ENCODE data around the gene UROC1.

UROC1 gene

DNA sequence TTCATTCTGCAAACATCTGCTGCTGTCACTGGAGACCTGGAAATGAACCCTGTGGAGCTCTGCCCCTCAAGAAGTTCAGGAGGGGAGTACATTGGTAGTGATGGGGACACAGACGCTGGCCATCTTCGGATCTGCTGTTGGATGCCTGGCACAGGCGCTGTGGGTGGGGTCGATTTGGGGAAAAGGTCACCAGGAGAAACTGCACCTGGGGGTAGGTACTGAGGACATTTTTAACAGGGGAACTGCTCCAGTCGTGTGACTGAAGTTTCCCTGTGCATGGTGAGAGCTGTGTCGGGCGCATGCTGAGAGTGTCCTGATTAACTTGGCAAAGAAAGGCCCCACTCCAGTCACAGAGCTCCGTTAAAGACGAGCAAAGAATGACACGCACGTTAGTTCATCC lies 3.4 kb downstream of the UROC1 start:
- no peak overlapping the region for H3K4me3 ChIP-seq (ENCODE audit: insufficient read length, low read depth)
- H3K9me3 ChIP-seq (ENCODE audit: insufficient read depth, low read length) = no peaks in the 10 kb centered on the region
- H3K36me3 ChIP-seq (ENCODE audit: insufficient read depth, insufficient read length, low read length) = no peaks in the 10 kb centered on the region
- no peak for DNase-seq (ENCODE audit: low read depth, low spot score)
- no peaks in the 10 kb centered on the region for H3K27me3 ChIP-seq (ENCODE audit: insufficient read depth, insufficient read length)
- peaks cover 11% of the 10 kb centered on the region for H3K4me1 ChIP-seq (ENCODE audit: insufficient read depth, insufficient read length)
- H3K9ac ChIP-seq (ENCODE audit: insufficient read length, low read depth) = no peak overlapping the region
- TF ChIP-seq YY1 (IDR thresholded peaks at IDR 0.05; ENCODE audit: insufficient read depth, insufficient read length) (no peak), SUZ12 (IDR thresholded peaks at IDR 0.05; ENCODE audit: extremely low read depth, insufficient read depth, insufficient read length) (no peak), ZNF274 (IDR thresholded peaks at IDR 0.05; ENCODE audit: low read depth, low read length) (no peak)

- no peaks in the 10 kb centered on the region for H3K36me3 ChIP-seq (ENCODE audit: insufficient read depth, insufficient read length, low read length)
- no peaks in the 10 kb centered on the region for H3K9me3 ChIP-seq (ENCODE audit: insufficient read depth, low read length)
- H3K9ac ChIP-seq (ENCODE audit: insufficient read length, low read depth) = peak overlapping the region; percentile 43
- H3K4me3 ChIP-seq (ENCODE audit: insufficient read length, low read depth) = no peak overlapping the region
- no peak for DNase-seq (ENCODE audit: low read depth, low spot score)
- H3K27me3 ChIP-seq (ENCODE audit: insufficient read depth, insufficient read length) = no peaks in the 10 kb centered on the region
- TF ChIP-seq ZNF274 (IDR thresholded peaks at IDR 0.05; ENCODE audit: low read depth, low read length) (no peak), SUZ12 (IDR thresholded peaks at IDR 0.05; ENCODE audit: extremely low read depth, insufficient read depth, insufficient read length) (no peak), YY1 (IDR thresholded peaks at IDR 0.05; ENCODE audit: insufficient read depth, insufficient read length) (no peak)
- H3K4me1 ChIP-seq (ENCODE audit: insufficient read depth, insufficient read length) = peaks cover 11% of the 10 kb centered on the region
These were observed 4.5 kb downstream of the UROC1 start for GRCh38 chr3:126512916-126513650.

GRCh38 chr3:126512026-126512425 lies 5.5 kb downstream of the UROC1 start:
- H3K9ac ChIP-seq (ENCODE audit: insufficient read length, low read depth) = no peak overlapping the region
- H3K4me1 ChIP-seq (ENCODE audit: insufficient read depth, insufficient read length) = peaks cover 9% of the 10 kb centered on the region
- no peaks in the 10 kb centered on the region for H3K27me3 ChIP-seq (ENCODE audit: insufficient read depth, insufficient read length)
- H3K9me3 ChIP-seq (ENCODE audit: insufficient read depth, low read length) = no peaks in the 10 kb centered on the region
- H3K36me3 ChIP-seq (ENCODE audit: insufficient read depth, insufficient read length, low read length) = no peaks in the 10 kb centered on the region
- DNase-seq (ENCODE audit: low read depth, low spot score) = no peak
- no peak overlapping the region for H3K4me3 ChIP-seq (ENCODE audit: insufficient read length, low read depth)
- TF ChIP-seq ZNF274 (IDR thresholded peaks at IDR 0.05; ENCODE audit: low read depth, low read length) (no peak), SUZ12 (IDR thresholded peaks at IDR 0.05; ENCODE audit: extremely low read depth, insufficient read depth, insufficient read length) (no peak), YY1 (IDR thresholded peaks at IDR 0.05; ENCODE audit: insufficient read depth, insufficient read length) (no peak)

DNA sequence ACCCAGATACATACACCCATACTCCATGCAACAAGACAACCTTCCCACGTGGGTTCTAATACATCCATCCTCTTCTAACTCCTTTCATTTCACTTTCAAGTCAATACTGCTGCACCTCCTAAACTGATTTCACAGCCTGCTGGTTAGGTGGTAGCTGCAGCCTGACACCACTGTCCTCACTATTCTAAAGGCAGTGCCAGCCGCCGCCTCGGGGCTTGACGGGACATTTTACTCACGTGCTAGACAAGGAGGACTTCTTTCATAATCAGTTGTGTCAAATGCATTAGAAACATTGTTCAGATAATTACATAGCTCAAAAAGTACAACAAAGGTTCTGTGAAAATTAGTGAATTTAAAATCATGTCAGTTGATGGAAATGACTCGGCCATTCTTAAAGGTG lies 6.3 kb downstream of the UROC1 start:
- Histone ChIP-seq H3K27me3 (ENCODE audit: insufficient read depth, insufficient read length) (no peaks in the 10 kb centered on the region), H3K4me3 (ENCODE audit: insufficient read length, low read depth) (no peak overlapping the region), H3K9me3 (ENCODE audit: insufficient read depth, low read length) (no peaks in the 10 kb centered on the region), H3K4me1 (ENCODE audit: insufficient read depth, insufficient read length) (peaks cover 9% of the 10 kb centered on the region), H3K9ac (ENCODE audit: insufficient read length, low read depth) (no peak overlapping the region), H3K36me3 (ENCODE audit: insufficient read depth, insufficient read length, low read length) (no peaks in the 10 kb centered on the region)
- no peak for DNase-seq (ENCODE audit: low read depth, low spot score)
- no peak for TF ChIP-seq ZNF274 (IDR thresholded peaks at IDR 0.05; ENCODE audit: low read depth, low read length)
- no peak for TF ChIP-seq SUZ12 (IDR thresholded peaks at IDR 0.05; ENCODE audit: extremely low read depth, insufficient read depth, insufficient read length)
- no peak for TF ChIP-seq YY1 (IDR thresholded peaks at IDR 0.05; ENCODE audit: insufficient read depth, insufficient read length)

DNA sequence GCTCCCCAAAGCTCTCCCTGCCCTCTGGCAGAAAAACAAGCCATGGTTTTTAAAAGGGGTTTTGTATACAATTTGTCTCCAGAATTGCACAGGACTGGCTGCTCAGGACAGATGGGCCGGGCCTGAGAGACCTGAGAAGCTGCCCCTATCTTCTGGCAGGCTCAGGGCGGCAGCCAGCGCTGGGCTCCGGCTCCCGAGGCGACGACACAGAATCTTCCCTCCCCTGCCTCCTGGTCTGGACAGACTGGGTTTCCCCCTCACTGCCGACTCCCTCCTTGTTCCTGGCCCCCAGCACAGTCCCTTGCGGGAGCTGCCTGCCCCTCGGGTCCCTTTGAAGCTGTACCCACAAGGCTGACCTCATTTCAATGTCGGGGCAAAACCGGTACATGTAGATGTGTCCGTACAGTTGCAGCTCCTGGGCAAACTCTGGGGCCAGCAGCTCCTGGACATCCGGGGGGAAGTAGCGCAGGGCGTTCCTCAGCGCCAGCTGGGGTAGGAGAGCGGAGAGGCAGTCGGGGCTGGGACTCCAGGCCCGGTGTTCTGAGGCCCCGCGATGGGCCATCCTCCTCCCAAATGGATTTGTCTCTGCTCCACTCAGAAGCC lies 7.2 kb downstream of the UROC1 start:
- no peaks in the 10 kb centered on the region for H3K36me3 ChIP-seq (ENCODE audit: insufficient read depth, insufficient read length, low read length)
- no peak overlapping the region for H3K4me3 ChIP-seq (ENCODE audit: insufficient read length, low read depth)
- no peak for DNase-seq (ENCODE audit: low read depth, low spot score)
- TF ChIP-seq SUZ12 (IDR thresholded peaks at IDR 0.05; ENCODE audit: extremely low read depth, insufficient read depth, insufficient read length) (no peak), YY1 (IDR thresholded peaks at IDR 0.05; ENCODE audit: insufficient read depth, insufficient read length) (no peak), ZNF274 (IDR thresholded peaks at IDR 0.05; ENCODE audit: low read depth, low read length) (no peak)
- no peak overlapping the region for H3K9ac ChIP-seq (ENCODE audit: insufficient read length, low read depth)
- peaks cover 9% of the 10 kb centered on the region for H3K4me1 ChIP-seq (ENCODE audit: insufficient read depth, insufficient read length)
- no peaks in the 10 kb centered on the region for H3K27me3 ChIP-seq (ENCODE audit: insufficient read depth, insufficient read length)
- no peaks in the 10 kb centered on the region for H3K9me3 ChIP-seq (ENCODE audit: insufficient read depth, low read length)

DNA sequence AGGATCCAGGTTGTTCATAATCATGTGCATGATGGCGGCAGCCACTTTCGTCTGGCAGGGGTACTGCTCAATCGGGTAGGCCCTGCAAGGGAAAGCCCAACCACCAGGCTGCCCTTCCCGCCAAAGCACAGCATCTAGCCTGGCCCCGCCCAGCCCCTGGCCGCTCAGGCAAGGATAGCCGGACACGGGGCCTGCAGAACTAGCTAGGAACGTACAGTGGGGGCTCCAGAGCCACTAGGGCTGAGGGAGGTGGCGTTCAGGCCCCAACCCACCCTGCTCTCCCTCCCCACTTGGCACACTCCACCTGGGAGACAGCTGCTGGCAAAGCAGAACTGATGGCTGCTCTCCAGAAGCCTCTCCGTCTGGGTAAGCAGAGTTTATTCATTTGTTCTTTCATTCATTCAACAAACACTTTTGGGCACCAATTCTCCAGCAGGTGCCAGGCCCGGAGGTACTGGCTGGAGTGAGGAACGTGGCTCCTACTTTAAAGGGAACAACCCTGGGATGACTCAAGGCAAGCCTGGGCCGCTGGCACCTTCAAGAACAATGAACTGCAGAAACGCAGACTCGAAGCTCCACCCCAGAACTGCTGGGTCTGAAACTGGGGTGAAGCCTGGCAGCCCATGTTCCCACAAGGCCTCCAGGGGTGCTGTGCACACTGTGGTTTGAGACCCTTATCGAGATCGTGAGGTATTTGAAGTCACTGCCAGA lies 7.8 kb downstream of the UROC1 start:
- H3K4me1 ChIP-seq (ENCODE audit: insufficient read depth, insufficient read length) = peaks cover 9% of the 10 kb centered on the region

GRCh38 chr3:126508564-126508964 lies 9.0 kb downstream of the UROC1 start:
- no peak for DNase-seq (ENCODE audit: low read depth, low spot score)

More for the DNA sequence above, 7.8 kb downstream of the UROC1 start:
- H3K27me3 ChIP-seq (ENCODE audit: insufficient read depth, insufficient read length) = no peaks in the 10 kb centered on the region
- H3K9ac ChIP-seq (ENCODE audit: insufficient read length, low read depth) = no peak overlapping the region
- H3K36me3 ChIP-seq (ENCODE audit: insufficient read depth, insufficient read length, low read length) = no peaks in the 10 kb centered on the region
- no peak for TF ChIP-seq ZNF274 (IDR thresholded peaks at IDR 0.05; ENCODE audit: low read depth, low read length)
- TF ChIP-seq YY1 (IDR thresholded peaks at IDR 0.05; ENCODE audit: insufficient read depth, insufficient read length) = no peak
- no peak for TF ChIP-seq SUZ12 (IDR thresholded peaks at IDR 0.05; ENCODE audit: extremely low read depth, insufficient read depth, insufficient read length)
- no peaks in the 10 kb centered on the region for H3K9me3 ChIP-seq (ENCODE audit: insufficient read depth, low read length)
- no peak overlapping the region for H3K4me3 ChIP-seq (ENCODE audit: insufficient read length, low read depth)
- no peak for DNase-seq (ENCODE audit: low read depth, low spot score)

More at GRCh38 chr3:126508564-126508964, 9.0 kb downstream of the UROC1 start:
- Histone ChIP-seq H3K9me3 (ENCODE audit: insufficient read depth, low read length) (no peaks in the 10 kb centered on the region), H3K9ac (ENCODE audit: insufficient read length, low read depth) (no peak overlapping the region), H3K27me3 (ENCODE audit: insufficient read depth, insufficient read length) (no peaks in the 10 kb centered on the region), H3K4me3 (ENCODE audit: insufficient read length, low read depth) (no peak overlapping the region), H3K36me3 (ENCODE audit: insufficient read depth, insufficient read length, low read length) (no peaks in the 10 kb centered on the region), H3K4me1 (ENCODE audit: insufficient read depth, insufficient read length) (peaks cover 9% of the 10 kb centered on the region)
- TF ChIP-seq YY1 (IDR thresholded peaks at IDR 0.05; ENCODE audit: insufficient read depth, insufficient read length) (no peak), ZNF274 (IDR thresholded peaks at IDR 0.05; ENCODE audit: low read depth, low read length) (no peak), SUZ12 (IDR thresholded peaks at IDR 0.05; ENCODE audit: extremely low read depth, insufficient read depth, insufficient read length) (no peak)

Data from NT2/D1 (cell line).